ENCODE data around the gene TMEM238L.

Gene TMEM238L

GRCh38 chr17:10838682-10839081, 34.8 kb upstream of the TMEM238L start:
- Mint-ChIP-seq H3K4me3 (no peak overlapping the region), H3K4me1 (peaks cover 17% of the 10 kb centered on the region), H3K27ac (no peak overlapping the region), H3K27me3 (ENCODE audit: low read depth, poor library complexity) (peaks cover 20% of the 10 kb centered on the region), H3K36me3 (ENCODE audit: low read depth) (no peaks in the 10 kb centered on the region), H3K9me3 (no peaks in the 10 kb centered on the region)
- no peak for TF ChIP-seq CTCF (IDR thresholded peaks at IDR 0.05)
- no peak for DNase-seq

GRCh38 chr17:10837921-10838320, 34.0 kb upstream of the TMEM238L start, which contains the start of gene PIRT:
TSS of gene PIRT (minus strand) at chr17:10838087. CDS start at chr17:10825645, 12,442 bp downstream.
- Mint-ChIP-seq H3K9me3 (no peaks in the 10 kb centered on the region), H3K36me3 (ENCODE audit: low read depth) (no peaks in the 10 kb centered on the region), H3K27ac (no peak within 1 kb of the TSS), H3K4me3 (no peak within 1 kb of the TSS), H3K4me1 (peaks cover 13% of the 10 kb centered on the region), H3K27me3 (ENCODE audit: low read depth, poor library complexity) (peaks cover 16% of the 10 kb centered on the region)
- TF ChIP-seq CTCF (IDR thresholded peaks at IDR 0.05): no peak
- DNase-seq: no peak

- Mint-ChIP-seq H3K4me3 (no peak overlapping the region), H3K4me1 (peaks cover 18% of the 10 kb centered on the region), H3K27ac (no peak overlapping the region), H3K27me3 (ENCODE audit: low read depth, poor library complexity) (peaks cover 12% of the 10 kb centered on the region), H3K36me3 (ENCODE audit: low read depth) (no peaks in the 10 kb centered on the region), H3K9me3 (no peaks in the 10 kb centered on the region)
- TF ChIP-seq CTCF (IDR thresholded peaks at IDR 0.05): no peak
- DNase-seq: no peak
These were observed 33.2 kb upstream of the TMEM238L start for GRCh38 chr17:10836966-10837590.

- Mint-ChIP-seq H3K9me3 (no peaks in the 10 kb centered on the region), H3K36me3 (ENCODE audit: low read depth) (no peaks in the 10 kb centered on the region), H3K4me3 (no peak overlapping the region), H3K27me3 (ENCODE audit: low read depth, poor library complexity) (peaks cover 12% of the 10 kb centered on the region), H3K4me1 (peaks cover 18% of the 10 kb centered on the region), H3K27ac (no peak overlapping the region)
- no peak for TF ChIP-seq CTCF (IDR thresholded peaks at IDR 0.05)
- no peak for DNase-seq
These were observed 32.2 kb upstream of the TMEM238L start for GRCh38 chr17:10836145-10836544.

GRCh38 chr17:10831696-10832095, 27.8 kb upstream of the TMEM238L start:
- H3K4me3 Mint-ChIP-seq: no peak overlapping the region
- no peak overlapping the region for H3K27ac Mint-ChIP-seq
- TF ChIP-seq CTCF (IDR thresholded peaks at IDR 0.05): no peak
- no peak for DNase-seq
- no peaks in the 10 kb centered on the region for H3K36me3 Mint-ChIP-seq (ENCODE audit: low read depth)
- no peaks in the 10 kb centered on the region for H3K9me3 Mint-ChIP-seq
- peaks cover 23% of the 10 kb centered on the region for H3K4me1 Mint-ChIP-seq
- H3K27me3 Mint-ChIP-seq (ENCODE audit: low read depth, poor library complexity): peaks cover 17% of the 10 kb centered on the region

- no peaks in the 10 kb centered on the region for H3K36me3 Mint-ChIP-seq (ENCODE audit: low read depth)
- H3K9me3 Mint-ChIP-seq: peaks cover 4% of the 10 kb centered on the region
- no peak overlapping the region for H3K4me3 Mint-ChIP-seq
- no peak for TF ChIP-seq CTCF (IDR thresholded peaks at IDR 0.05)
- peaks cover 16% of the 10 kb centered on the region for H3K4me1 Mint-ChIP-seq
- no peak overlapping the region for H3K27ac Mint-ChIP-seq
- H3K27me3 Mint-ChIP-seq (ENCODE audit: low read depth, poor library complexity): peaks cover 21% of the 10 kb centered on the region
- no peak for DNase-seq
These were observed 24.1 kb upstream of the TMEM238L start for GRCh38 chr17:10827898-10828552.

All from nephron progenitor cell (in vitro differentiated cells).